Neutrophil (primary cell): ENCODE results near the gene TIPARP.

Experiments
- H3K27ac ChIP-seq: fragments of 200-600 bp; sonication (generic); 2 replicates; pipeline ENCODE4 v1.5.1; 2016; ENCODE audit warnings: mild to moderate bottlenecking, moderate library complexity
- H3K27me3 ChIP-seq: fragments of 200-600 bp; sonication (generic); 2 replicates; pipeline ENCODE4 v1.6.0; 2016; ENCODE audit warnings: mild to moderate bottlenecking
- H3K36me3 ChIP-seq: fragments of 200-600 bp; sonication (generic); 2 replicates; pipeline ENCODE4 v1.5.1; 2017
- H3K4me1 ChIP-seq, 2 experiments: fragments of 200-600 bp in 1 of 2; sonication (generic) in 1 of 2; 1 replicate in 1 of 2; 2 replicates in 1 of 2; pipeline versions ENCODE4 v1.5.1 to v1.6.1; 2013 to 2016; ENCODE audit warnings: low read depth in 1 of 2, low read length in 1 of 2, mild to moderate bottlenecking in 1 of 2, moderate library complexity in 1 of 2; ENCODE audit not compliant: control insufficient read depth in 1 of 2, insufficient read depth in 1 of 2
- H3K4me3 ChIP-seq, 2 experiments: fragments of 200-600 bp in 1 of 2; sonication (generic) in 1 of 2; 1 replicate in 1 of 2; 2 replicates in 1 of 2; pipeline ENCODE4 v1.5.1; 2013 to 2016; ENCODE audit warnings: low read depth in 1 of 2, low read length in 1 of 2, mild to moderate bottlenecking in 1 of 2, moderate library complexity in 1 of 2
- H3K9me3 ChIP-seq: fragments of 200-600 bp; sonication (generic); 2 replicates; pipeline ENCODE4 v1.5.1; 2016
- TF ChIP-seq, protein P1 (sequence below): fragments of 200-600 bp; sonication (generic); IDR thresholded peaks from 2 replicates; pipeline ENCODE4 v1.5.1; 2016; ENCODE audit warnings: antibody characterized with exemption

TIPARP gene

DNA sequence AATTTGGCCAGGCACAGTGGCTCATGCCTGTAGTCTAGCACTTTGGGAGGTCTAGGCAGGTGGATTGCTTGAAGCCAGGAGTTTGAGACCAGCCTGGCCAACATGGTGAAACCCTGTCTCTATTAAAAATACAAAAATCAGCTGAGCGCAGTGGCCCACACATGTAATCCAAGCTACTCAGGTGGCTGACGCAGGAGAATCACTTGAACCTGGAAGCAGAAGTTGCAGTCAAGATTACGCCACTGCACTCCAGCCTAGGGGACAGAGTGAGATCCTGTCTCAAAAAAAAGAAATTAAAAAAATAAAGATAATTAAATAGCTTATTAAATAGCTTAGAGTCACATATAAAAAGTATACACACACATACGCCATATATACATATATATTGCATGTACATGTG, 3.7 kb upstream of the TIPARP start:
- Histone ChIP-seq H3K36me3 (no peaks in the 10 kb centered on the region), H3K27me3 (no peaks in the 10 kb centered on the region), H3K9me3 (no peaks in the 10 kb centered on the region), H3K27ac (no peak overlapping the region), H3K4me1 (peaks cover 20 to 24% of the 10 kb centered on the region in 2 experiments), H3K4me3 (no peak overlapping the region)
- TF ChIP-seq, protein P1, sequence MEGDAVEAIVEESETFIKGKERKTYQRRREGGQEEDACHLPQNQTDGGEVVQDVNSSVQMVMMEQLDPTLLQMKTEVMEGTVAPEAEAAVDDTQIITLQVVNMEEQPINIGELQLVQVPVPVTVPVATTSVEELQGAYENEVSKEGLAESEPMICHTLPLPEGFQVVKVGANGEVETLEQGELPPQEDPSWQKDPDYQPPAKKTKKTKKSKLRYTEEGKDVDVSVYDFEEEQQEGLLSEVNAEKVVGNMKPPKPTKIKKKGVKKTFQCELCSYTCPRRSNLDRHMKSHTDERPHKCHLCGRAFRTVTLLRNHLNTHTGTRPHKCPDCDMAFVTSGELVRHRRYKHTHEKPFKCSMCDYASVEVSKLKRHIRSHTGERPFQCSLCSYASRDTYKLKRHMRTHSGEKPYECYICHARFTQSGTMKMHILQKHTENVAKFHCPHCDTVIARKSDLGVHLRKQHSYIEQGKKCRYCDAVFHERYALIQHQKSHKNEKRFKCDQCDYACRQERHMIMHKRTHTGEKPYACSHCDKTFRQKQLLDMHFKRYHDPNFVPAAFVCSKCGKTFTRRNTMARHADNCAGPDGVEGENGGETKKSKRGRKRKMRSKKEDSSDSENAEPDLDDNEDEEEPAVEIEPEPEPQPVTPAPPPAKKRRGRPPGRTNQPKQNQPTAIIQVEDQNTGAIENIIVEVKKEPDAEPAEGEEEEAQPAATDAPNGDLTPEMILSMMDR = no peak

DNA sequence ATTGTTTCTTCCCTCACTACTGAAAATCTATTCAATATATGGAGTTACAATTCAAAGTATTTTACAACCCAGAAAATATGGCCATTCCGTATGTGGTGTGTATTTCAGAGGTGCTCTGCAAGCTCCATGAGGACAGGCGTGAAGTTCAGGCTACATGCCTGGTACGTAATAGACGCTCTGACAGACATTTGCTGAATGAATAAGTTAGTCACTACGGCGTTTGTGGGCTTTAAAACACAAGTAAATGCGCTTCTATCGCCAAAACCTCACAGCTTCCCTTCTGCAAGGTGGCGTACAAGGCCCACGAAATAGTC, 701 bp upstream of the TIPARP start:
- Histone ChIP-seq H3K4me3 (peak overlapping the region; percentile 86 to 93), H3K36me3 (peaks cover 9% of the 10 kb centered on the region), H3K27ac (peak overlapping the region; percentile 94), H3K27me3 (no peaks in the 10 kb centered on the region), H3K9me3 (no peaks in the 10 kb centered on the region), H3K4me1 (peaks cover 33 to 42% of the 10 kb centered on the region in 2 experiments)
- TF ChIP-seq, protein P1 = no peak

DNA sequence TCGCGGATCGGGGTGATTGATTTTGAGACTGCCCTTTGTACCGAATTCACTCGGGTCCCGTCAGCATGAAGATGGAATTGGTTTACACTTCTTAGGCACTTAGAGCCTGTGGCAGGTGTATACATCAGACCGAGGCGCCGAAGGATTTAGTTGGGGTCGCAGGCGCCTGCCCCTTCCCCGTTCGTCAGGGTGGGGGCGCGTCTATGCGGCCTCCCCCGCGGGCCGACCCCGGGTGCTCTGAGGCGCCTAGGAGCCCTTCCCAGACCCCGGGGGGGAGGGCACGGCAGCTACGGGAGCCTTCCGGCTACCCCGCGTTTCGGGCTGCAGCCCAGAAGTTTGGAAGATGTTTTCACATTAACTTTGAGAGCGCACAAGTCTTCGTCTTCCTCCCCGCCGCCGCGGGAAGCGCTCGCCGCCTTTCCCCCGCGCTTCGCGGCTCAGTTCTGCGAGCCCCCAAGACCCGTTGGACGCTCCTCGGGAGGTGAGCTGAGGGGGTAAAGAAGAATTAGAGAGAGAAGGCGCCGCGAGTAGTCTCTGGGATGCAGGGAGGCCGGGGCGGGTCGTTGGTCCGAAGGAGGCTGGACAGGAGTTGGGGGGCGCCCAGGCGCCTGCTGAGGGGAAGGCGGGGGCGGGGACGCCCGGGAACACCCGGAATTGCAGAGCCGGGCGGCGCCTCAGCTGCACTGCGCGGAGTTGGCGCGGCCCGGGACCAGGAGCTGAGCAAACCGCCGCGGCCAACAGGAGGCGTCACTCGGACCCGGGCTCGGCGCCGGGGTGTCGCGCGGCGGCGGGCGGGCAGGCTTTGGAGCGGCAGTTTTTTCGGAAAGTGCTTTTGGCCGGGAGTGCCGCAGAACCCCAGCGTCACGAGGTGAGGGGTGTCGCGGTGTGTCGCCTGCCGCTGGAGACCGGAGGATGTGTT, 780 bp downstream of the TIPARP start:
- Histone ChIP-seq H3K4me1 (peaks cover 33 to 51% of the 10 kb centered on the region in 2 experiments), H3K36me3 (peaks cover 11% of the 10 kb centered on the region), H3K9me3 (no peaks in the 10 kb centered on the region), H3K27me3 (no peaks in the 10 kb centered on the region), H3K27ac (peak overlapping the region; percentile 94), H3K4me3 (peak overlapping the region; percentile 86 to 93)
- TF ChIP-seq, protein P1 = no peak

DNA sequence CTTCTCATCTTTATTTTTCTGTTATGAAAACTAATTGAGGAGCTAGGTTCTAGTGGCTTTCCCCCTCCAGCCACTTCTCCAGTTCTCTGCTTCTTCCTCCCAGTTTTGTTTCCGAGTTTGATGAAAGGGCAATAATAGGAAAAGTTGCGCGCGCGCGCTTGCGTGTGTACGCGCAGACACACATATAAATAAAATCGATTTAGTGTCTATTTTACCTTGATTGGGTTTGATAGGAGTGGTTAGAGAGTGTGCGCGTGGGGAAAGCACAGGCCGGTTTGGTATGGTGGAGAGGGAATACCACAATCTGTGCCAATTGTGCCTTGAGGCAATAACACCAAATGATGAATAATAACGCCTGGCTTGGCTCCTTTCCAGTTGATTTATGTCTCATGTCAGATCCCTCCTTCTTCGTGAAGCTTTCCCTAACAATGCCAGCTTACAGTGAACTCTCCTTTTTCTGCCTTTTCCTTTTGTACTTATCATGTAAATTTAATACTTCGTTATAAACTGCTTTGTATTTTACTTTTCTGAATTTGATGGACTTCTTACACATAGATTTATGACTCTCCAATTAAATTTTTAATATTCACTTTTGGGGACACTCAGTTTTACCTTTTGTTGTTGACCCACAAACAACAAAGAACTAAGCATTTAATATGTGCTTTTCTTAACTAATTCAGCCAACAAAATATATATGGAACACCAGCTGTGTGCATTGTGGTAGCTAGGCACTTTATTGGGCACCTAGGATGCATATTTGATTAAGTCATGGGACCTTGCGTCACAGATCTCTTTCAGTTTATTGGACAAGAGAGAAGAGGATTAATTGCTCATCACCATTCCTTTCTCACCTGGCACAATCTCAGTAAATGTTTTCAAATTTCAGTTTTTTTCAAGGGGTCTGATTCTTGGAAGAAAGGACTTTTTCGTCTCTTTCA, 1.7 kb downstream of the TIPARP start:
- Histone ChIP-seq H3K9me3 (no peaks in the 10 kb centered on the region), H3K4me3 (peak overlapping the region; percentile 86 to 93), H3K4me1 (peaks cover 36 to 52% of the 10 kb centered on the region in 2 experiments), H3K27me3 (no peaks in the 10 kb centered on the region), H3K36me3 (peaks cover 11% of the 10 kb centered on the region), H3K27ac (peak overlapping the region; percentile 94)
- TF ChIP-seq, protein P1 = no peak

- peaks cover 11% of the 10 kb centered on the region for H3K36me3 ChIP-seq
- H3K4me3 ChIP-seq = peak overlapping the region in 1 of 2 experiments; percentile 86
- H3K27me3 ChIP-seq = no peaks in the 10 kb centered on the region
- H3K9me3 ChIP-seq = no peaks in the 10 kb centered on the region
- TF ChIP-seq, protein P1 = no peak
- peaks cover 44 to 57% of the 10 kb centered on the region in 2 experiments for H3K4me1 ChIP-seq
- no peak overlapping the region for H3K27ac ChIP-seq
Measured at GRCh38 chr3:156676768-156677479, 2.5 kb downstream of the TIPARP start.
